Neural cell (in vitro differentiated cells): ENCODE measurements around the gene MAPK8.

Source experiments
- CTCF ChIP-seq: fragments of 450-650 bp; IDR thresholded peaks from 2 replicates; pipeline ENCODE4 v1.5.1; 2014; ENCODE audit warnings: antibody characterized with exemption, mild to moderate bottlenecking, moderate library complexity; ENCODE audit not compliant: poor library complexity, severe bottlenecking
- EP300 ChIP-seq: fragments of 450-650 bp; conservative IDR thresholded peaks from 2 replicates; pipeline ENCODE4 v1.6.1; 2014; ENCODE audit warnings: antibody characterized with exemption, mild to moderate bottlenecking, moderate library complexity; ENCODE audit not compliant: poor library complexity, severe bottlenecking
- EZH2 ChIP-seq: fragments of 200-600, 300-800 bp; shearing (Covaris generic), sonication (generic); IDR thresholded peaks from 2 replicates; pipeline ENCODE4 v1.6.1; 2014; ENCODE audit warnings: antibody characterized with exemption, low read length, borderline replicate concordance, mild to moderate bottlenecking; ENCODE audit not compliant: insufficient read depth, poor library complexity, severe bottlenecking
- MXI1 ChIP-seq: fragments of 450-650 bp; conservative IDR thresholded peaks from 2 replicates; pipeline ENCODE4 v1.6.1; 2014; ENCODE audit warnings: antibody characterized with exemption, mild to moderate bottlenecking; ENCODE audit not compliant: poor library complexity, severe bottlenecking
- POLR2AphosphoS5 ChIP-seq: IDR thresholded peaks from 2 replicates; pipeline ENCODE4 v1.6.1; 2012
- RAD21 ChIP-seq: fragments of 450-650 bp; conservative IDR thresholded peaks from 2 replicates; pipeline ENCODE4 v1.6.1; 2014; ENCODE audit warnings: antibody characterized with exemption, mild to moderate bottlenecking, moderate library complexity
- SMC3 ChIP-seq: fragments of 450-650 bp; conservative IDR thresholded peaks from 2 replicates; pipeline ENCODE4 v1.6.1; 2014; ENCODE audit warnings: antibody characterized with exemption, mild to moderate bottlenecking, moderate library complexity; ENCODE audit not compliant: poor library complexity
- TAF1 ChIP-seq: IDR thresholded peaks from 2 replicates; pipeline ENCODE4 v1.6.1; 2012; ENCODE audit warnings: low read depth
- TF ChIP-seq, protein P1 (sequence below): IDR thresholded peaks from 2 replicates; pipeline ENCODE4 v1.6.1; 2012; ENCODE audit warnings: borderline replicate concordance

DNA sequence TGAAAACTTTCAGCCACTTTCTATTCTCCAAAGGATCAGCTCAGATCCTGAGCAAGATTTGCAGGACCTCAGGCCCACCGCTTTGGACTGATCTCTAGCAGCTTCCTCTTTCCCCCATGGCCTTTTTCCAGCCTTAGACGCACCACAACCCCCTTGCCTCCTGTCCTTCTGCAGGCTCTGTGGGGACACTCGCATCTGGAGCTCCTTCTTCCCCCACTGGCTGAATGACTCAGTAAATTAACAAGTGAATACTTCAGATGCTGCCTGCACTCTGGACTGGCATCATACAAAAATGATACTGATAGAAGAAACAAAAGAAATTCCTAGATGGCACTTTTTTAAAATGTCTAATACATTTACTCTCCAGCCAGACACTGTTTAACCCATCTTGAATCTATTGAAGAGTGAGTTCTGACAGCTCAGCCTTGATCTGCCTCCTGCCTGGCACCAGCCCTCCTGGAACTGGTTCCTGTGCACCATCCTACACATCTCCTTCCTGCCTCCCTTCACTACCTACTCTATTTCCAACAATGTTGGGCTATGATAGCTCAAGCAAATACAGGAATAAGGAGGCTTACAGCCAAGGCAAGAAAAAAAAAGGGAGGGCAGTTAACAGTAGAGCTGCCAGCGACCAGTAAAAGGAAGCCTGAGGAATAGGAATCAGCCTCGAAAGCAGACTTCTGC is 35.3 kb upstream of the MAPK8 start:
- no peak for TF ChIP-seq CTCF
- no peak for TF ChIP-seq EZH2
- TF ChIP-seq, protein P1, sequence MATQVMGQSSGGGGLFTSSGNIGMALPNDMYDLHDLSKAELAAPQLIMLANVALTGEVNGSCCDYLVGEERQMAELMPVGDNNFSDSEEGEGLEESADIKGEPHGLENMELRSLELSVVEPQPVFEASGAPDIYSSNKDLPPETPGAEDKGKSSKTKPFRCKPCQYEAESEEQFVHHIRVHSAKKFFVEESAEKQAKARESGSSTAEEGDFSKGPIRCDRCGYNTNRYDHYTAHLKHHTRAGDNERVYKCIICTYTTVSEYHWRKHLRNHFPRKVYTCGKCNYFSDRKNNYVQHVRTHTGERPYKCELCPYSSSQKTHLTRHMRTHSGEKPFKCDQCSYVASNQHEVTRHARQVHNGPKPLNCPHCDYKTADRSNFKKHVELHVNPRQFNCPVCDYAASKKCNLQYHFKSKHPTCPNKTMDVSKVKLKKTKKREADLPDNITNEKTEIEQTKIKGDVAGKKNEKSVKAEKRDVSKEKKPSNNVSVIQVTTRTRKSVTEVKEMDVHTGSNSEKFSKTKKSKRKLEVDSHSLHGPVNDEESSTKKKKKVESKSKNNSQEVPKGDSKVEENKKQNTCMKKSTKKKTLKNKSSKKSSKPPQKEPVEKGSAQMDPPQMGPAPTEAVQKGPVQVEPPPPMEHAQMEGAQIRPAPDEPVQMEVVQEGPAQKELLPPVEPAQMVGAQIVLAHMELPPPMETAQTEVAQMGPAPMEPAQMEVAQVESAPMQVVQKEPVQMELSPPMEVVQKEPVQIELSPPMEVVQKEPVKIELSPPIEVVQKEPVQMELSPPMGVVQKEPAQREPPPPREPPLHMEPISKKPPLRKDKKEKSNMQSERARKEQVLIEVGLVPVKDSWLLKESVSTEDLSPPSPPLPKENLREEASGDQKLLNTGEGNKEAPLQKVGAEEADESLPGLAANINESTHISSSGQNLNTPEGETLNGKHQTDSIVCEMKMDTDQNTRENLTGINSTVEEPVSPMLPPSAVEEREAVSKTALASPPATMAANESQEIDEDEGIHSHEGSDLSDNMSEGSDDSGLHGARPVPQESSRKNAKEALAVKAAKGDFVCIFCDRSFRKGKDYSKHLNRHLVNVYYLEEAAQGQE, result no peak
- no peak for TF ChIP-seq TAF1
- TF ChIP-seq SMC3, result no peak
- TF ChIP-seq EP300, result no peak
- TF ChIP-seq RAD21, result no peak
- TF ChIP-seq POLR2AphosphoS5, result no peak
- no peak for TF ChIP-seq MXI1
